ENCODE data around the gene DNAI2.

Gene DNAI2

DNA sequence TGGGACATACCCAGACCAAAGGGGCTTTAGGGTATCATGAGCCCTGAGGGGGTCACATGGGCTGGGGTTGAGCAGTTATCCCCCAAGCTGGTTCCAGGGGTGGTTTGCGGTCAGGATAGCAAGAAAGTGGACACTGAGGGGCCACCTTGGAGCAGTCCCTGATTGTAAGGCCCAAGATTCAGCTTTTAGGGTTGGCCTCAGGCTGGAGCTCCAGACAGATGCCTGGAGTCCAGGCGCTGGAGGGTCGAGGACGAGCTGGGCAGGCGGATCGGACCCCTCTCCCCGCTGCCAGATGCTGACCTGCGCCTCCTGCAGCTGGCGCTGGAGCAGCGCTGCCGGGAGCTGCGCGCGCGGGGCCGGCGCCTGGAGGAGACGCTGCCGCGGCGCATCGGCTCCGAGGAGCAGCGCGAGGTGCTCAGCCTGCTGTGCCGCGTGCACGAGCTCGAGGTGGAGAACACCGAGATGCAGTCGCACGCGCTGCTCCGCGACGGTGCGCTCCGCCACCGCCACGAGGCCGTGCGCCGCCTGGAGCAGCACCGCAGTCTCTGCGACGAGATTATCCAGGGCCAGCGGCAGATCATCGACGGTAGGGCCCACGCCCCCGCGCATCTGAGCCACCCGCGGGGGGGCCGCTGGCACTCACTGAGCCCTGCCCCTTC is 77.6 kb downstream of the DNAI2 start:
- H4K20me1 ChIP-seq (ENCODE audit: insufficient read depth, low read length) = no peaks in the 10 kb centered on the region
- no peaks in the 10 kb centered on the region for H3K9me2 ChIP-seq (ENCODE audit: low read depth, low read length)
- H2AFZ ChIP-seq (ENCODE audit: low read length) = no peak overlapping the region
- H3K9me3 ChIP-seq (ENCODE audit: low read length) = no peaks in the 10 kb centered on the region
- H3K27me3 ChIP-seq (ENCODE audit: insufficient read depth, low read length) = no peaks in the 10 kb centered on the region
- H3K4me1 ChIP-seq (ENCODE audit: insufficient read depth, low read length, severe bottlenecking) = no peaks in the 10 kb centered on the region
- no peaks in the 10 kb centered on the region for H3F3A ChIP-seq (ENCODE audit: insufficient read depth, low read length)
- no peak overlapping the region for H3K4me3 ChIP-seq (ENCODE audit: low read depth, low read length, poor library complexity, severe bottlenecking)
- TF ChIP-seq, protein P1, sequence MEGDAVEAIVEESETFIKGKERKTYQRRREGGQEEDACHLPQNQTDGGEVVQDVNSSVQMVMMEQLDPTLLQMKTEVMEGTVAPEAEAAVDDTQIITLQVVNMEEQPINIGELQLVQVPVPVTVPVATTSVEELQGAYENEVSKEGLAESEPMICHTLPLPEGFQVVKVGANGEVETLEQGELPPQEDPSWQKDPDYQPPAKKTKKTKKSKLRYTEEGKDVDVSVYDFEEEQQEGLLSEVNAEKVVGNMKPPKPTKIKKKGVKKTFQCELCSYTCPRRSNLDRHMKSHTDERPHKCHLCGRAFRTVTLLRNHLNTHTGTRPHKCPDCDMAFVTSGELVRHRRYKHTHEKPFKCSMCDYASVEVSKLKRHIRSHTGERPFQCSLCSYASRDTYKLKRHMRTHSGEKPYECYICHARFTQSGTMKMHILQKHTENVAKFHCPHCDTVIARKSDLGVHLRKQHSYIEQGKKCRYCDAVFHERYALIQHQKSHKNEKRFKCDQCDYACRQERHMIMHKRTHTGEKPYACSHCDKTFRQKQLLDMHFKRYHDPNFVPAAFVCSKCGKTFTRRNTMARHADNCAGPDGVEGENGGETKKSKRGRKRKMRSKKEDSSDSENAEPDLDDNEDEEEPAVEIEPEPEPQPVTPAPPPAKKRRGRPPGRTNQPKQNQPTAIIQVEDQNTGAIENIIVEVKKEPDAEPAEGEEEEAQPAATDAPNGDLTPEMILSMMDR (IDR thresholded peaks at IDR 0.05; ENCODE audit: low read length) = no peak
- TF ChIP-seq EZH2 (IDR thresholded peaks at IDR 0.05; ENCODE audit: borderline replicate concordance, low read length) = no peak
- no peaks in the 10 kb centered on the region for H3K36me3 ChIP-seq (ENCODE audit: insufficient read depth, low read length)
- no peak overlapping the region for H3K27ac ChIP-seq (ENCODE audit: low read depth, low read length, poor library complexity, severe bottlenecking)
- H3K9ac ChIP-seq (ENCODE audit: low read length) = no peak overlapping the region
- no peaks in the 10 kb centered on the region for H3K79me2 ChIP-seq (ENCODE audit: insufficient read depth, low read length)
- H3K4me2 ChIP-seq (ENCODE audit: low read length) = no peak overlapping the region

- H2AFZ ChIP-seq (ENCODE audit: low read length) = no peak overlapping the region
- no peaks in the 10 kb centered on the region for H3K4me1 ChIP-seq (ENCODE audit: insufficient read depth, low read length, severe bottlenecking)
- no peaks in the 10 kb centered on the region for H3F3A ChIP-seq (ENCODE audit: insufficient read depth, low read length)
- no peaks in the 10 kb centered on the region for H3K36me3 ChIP-seq (ENCODE audit: insufficient read depth, low read length)
- no peaks in the 10 kb centered on the region for H4K20me1 ChIP-seq (ENCODE audit: insufficient read depth, low read length)
- no peak overlapping the region for H3K9ac ChIP-seq (ENCODE audit: low read length)
- H3K9me3 ChIP-seq (ENCODE audit: low read length) = no peaks in the 10 kb centered on the region
- no peak overlapping the region for H3K4me3 ChIP-seq (ENCODE audit: low read depth, low read length, poor library complexity, severe bottlenecking)
- TF ChIP-seq, protein P1 (IDR thresholded peaks at IDR 0.05; ENCODE audit: low read length) = no peak
- no peak for TF ChIP-seq EZH2 (IDR thresholded peaks at IDR 0.05; ENCODE audit: borderline replicate concordance, low read length)
- H3K27ac ChIP-seq (ENCODE audit: low read depth, low read length, poor library complexity, severe bottlenecking) = no peak overlapping the region
- no peak overlapping the region for H3K4me2 ChIP-seq (ENCODE audit: low read length)
- H3K79me2 ChIP-seq (ENCODE audit: insufficient read depth, low read length) = no peaks in the 10 kb centered on the region
- H3K9me2 ChIP-seq (ENCODE audit: low read depth, low read length) = no peaks in the 10 kb centered on the region
- H3K27me3 ChIP-seq (ENCODE audit: insufficient read depth, low read length) = no peaks in the 10 kb centered on the region
Observed at GRCh38 chr17:74353446-74354060, 79.5 kb downstream of the DNAI2 start.

DNA sequence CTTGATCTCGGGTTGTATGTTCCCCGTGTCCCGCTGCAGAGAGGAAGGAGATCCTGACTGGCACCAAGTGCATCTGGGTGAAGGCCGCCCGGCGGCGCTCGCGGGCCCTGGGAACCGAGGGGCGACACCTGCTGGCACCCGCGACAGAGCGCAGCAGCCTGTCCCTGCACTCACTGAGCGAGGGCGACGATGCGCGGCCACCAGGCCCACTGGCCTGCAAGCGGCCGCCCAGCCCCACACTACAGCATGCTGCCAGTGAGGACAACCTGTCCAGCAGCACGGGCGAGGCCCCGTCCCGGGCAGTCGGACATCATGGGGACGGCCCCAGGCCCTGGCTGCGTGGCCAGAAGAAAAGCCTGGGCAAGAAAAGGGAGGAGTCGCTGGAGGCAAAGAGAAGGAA is 80.1 kb downstream of the DNAI2 start:
- no peaks in the 10 kb centered on the region for H3K4me1 ChIP-seq (ENCODE audit: insufficient read depth, low read length, severe bottlenecking)
- no peak for TF ChIP-seq EZH2 (IDR thresholded peaks at IDR 0.05; ENCODE audit: borderline replicate concordance, low read length)
- TF ChIP-seq, protein P1 (IDR thresholded peaks at IDR 0.05; ENCODE audit: low read length) = peak; percentile 93
- no peaks in the 10 kb centered on the region for H3K9me2 ChIP-seq (ENCODE audit: low read depth, low read length)
- no peak overlapping the region for H3K4me2 ChIP-seq (ENCODE audit: low read length)
- no peak overlapping the region for H3K27ac ChIP-seq (ENCODE audit: low read depth, low read length, poor library complexity, severe bottlenecking)
- H4K20me1 ChIP-seq (ENCODE audit: insufficient read depth, low read length) = no peaks in the 10 kb centered on the region
- no peak overlapping the region for H3K9ac ChIP-seq (ENCODE audit: low read length)
- no peaks in the 10 kb centered on the region for H3F3A ChIP-seq (ENCODE audit: insufficient read depth, low read length)
- H2AFZ ChIP-seq (ENCODE audit: low read length) = no peak overlapping the region
- no peaks in the 10 kb centered on the region for H3K27me3 ChIP-seq (ENCODE audit: insufficient read depth, low read length)
- no peaks in the 10 kb centered on the region for H3K9me3 ChIP-seq (ENCODE audit: low read length)
- no peaks in the 10 kb centered on the region for H3K36me3 ChIP-seq (ENCODE audit: insufficient read depth, low read length)
- H3K79me2 ChIP-seq (ENCODE audit: insufficient read depth, low read length) = no peaks in the 10 kb centered on the region
- no peak overlapping the region for H3K4me3 ChIP-seq (ENCODE audit: low read depth, low read length, poor library complexity, severe bottlenecking)
